Neuron (in vitro differentiated cells): ENCODE results near the gene CHEK2.
A peak's percentile ranks its signal among the peaks of the same experiment; 100 is the strongest.
"Not testable (repeated sequence)": the region's sequence is repeated elsewhere in the genome, so short reads cannot be mapped to it uniquely, and the experiment has no call there.

Source experiments
- H2AFZ ChIP-seq: one replicate; pipeline ENCODE4 v1.6.1; 2013; ENCODE audit warnings: low read depth, mild to moderate bottlenecking, inconsistent platforms, low read length, moderate library complexity
- H3K27me3 ChIP-seq: one replicate; pipeline ENCODE4 v1.6.1; 2013; ENCODE audit warnings: low read length; ENCODE audit not compliant: insufficient read depth
- H3K36me3 ChIP-seq: one replicate; pipeline ENCODE4 v1.6.1; 2013; ENCODE audit warnings: low read length; ENCODE audit not compliant: insufficient read depth
- H3K4me1 ChIP-seq: one replicate; pipeline ENCODE4 v1.6.1; 2013; ENCODE audit warnings: low read length; ENCODE audit not compliant: insufficient read depth
- H3K4me3 ChIP-seq: 2 replicates; pipeline ENCODE4 v1.5.1; 2013; ENCODE audit warnings: mild to moderate bottlenecking, low read length, moderate library complexity
- H3K9me3 ChIP-seq: one replicate; pipeline ENCODE4 v1.6.1; 2013; ENCODE audit warnings: low read length

Gene CHEK2

GRCh38 chr22:28768701-28769393, 27.2 kb upstream of the CHEK2 start:
- Histone ChIP-seq H3K9me3 (no peaks in the 10 kb centered on the region), H2AFZ (no peak overlapping the region), H3K4me3 (no peak overlapping the region), H3K27me3 (no peaks in the 10 kb centered on the region), H3K4me1 (peaks cover 5% of the 10 kb centered on the region), H3K36me3 (no peaks in the 10 kb centered on the region)

- Histone ChIP-seq H3K36me3 (no peaks in the 10 kb centered on the region), H2AFZ (no peak overlapping the region), H3K4me1 (no peaks in the 10 kb centered on the region), H3K27me3 (no peaks in the 10 kb centered on the region), H3K9me3 (no peaks in the 10 kb centered on the region), H3K4me3 (no peak overlapping the region)
These were observed 25.0 kb upstream of the CHEK2 start for GRCh38 chr22:28766628-28767027.

- H3K36me3 ChIP-seq, H3K27me3 ChIP-seq, H3K4me3 ChIP-seq, H2AFZ ChIP-seq, H3K9me3 ChIP-seq, H3K4me1 ChIP-seq: not testable (repeated sequence)
These were observed 20.4 kb upstream of the CHEK2 start for GRCh38 chr22:28762000-28762399.

GRCh38 chr22:28761449-28761755, 19.8 kb upstream of the CHEK2 start:
- no peaks in the 10 kb centered on the region for H3K36me3 ChIP-seq
- no peak overlapping the region for H3K4me3 ChIP-seq
- H3K4me1 ChIP-seq, result no peaks in the 10 kb centered on the region
- no peak overlapping the region for H2AFZ ChIP-seq
- peaks cover 4% of the 10 kb centered on the region for H3K9me3 ChIP-seq
- no peaks in the 10 kb centered on the region for H3K27me3 ChIP-seq

- Histone ChIP-seq H2AFZ (no peak overlapping the region), H3K27me3 (no peaks in the 10 kb centered on the region), H3K9me3 (peaks cover 4% of the 10 kb centered on the region), H3K4me3 (no peak overlapping the region), H3K4me1 (no peaks in the 10 kb centered on the region), H3K36me3 (no peaks in the 10 kb centered on the region)
These were observed 18.4 kb upstream of the CHEK2 start for GRCh38 chr22:28759861-28760560.

- not testable (repeated sequence) for H3K4me1 ChIP-seq, H3K9me3 ChIP-seq, H3K4me3 ChIP-seq, H3K27me3 ChIP-seq, H2AFZ ChIP-seq
- H3K36me3 ChIP-seq, result peaks cover 19% of the 10 kb centered on the region
These were observed 12.9 kb upstream of the CHEK2 start for GRCh38 chr22:28754512-28754911.

- Histone ChIP-seq H3K36me3 (peaks cover 49% of the 10 kb centered on the region), H3K4me3 (no peak overlapping the region), H3K4me1 (no peaks in the 10 kb centered on the region), H2AFZ (no peak overlapping the region), H3K27me3 (no peaks in the 10 kb centered on the region), H3K9me3 (no peaks in the 10 kb centered on the region)
These were observed 8.9 kb upstream of the CHEK2 start for GRCh38 chr22:28750471-28750881.

GRCh38 chr22:28743852-28744251, 2.2 kb upstream of the CHEK2 start:
- peaks cover 39% of the 10 kb centered on the region for H3K36me3 ChIP-seq
- peaks cover 12% of the 10 kb centered on the region for H3K4me1 ChIP-seq
- no peak overlapping the region for H3K4me3 ChIP-seq
- no peaks in the 10 kb centered on the region for H3K27me3 ChIP-seq
- no peak overlapping the region for H2AFZ ChIP-seq
- H3K9me3 ChIP-seq, result no peaks in the 10 kb centered on the region

- Histone ChIP-seq H3K36me3 (peaks cover 31% of the 10 kb centered on the region), H3K4me3 (peak overlapping the region; percentile 65), H2AFZ (peak overlapping the region; percentile 68), H3K9me3 (no peaks in the 10 kb centered on the region), H3K4me1 (peaks cover 12% of the 10 kb centered on the region), H3K27me3 (no peaks in the 10 kb centered on the region)
These were observed 942 bp upstream of the CHEK2 start for GRCh38 chr22:28742562-28742962.

GRCh38 chr22:28741200-28741784, 328 bp downstream of the CHEK2 start:
- peaks cover 12% of the 10 kb centered on the region for H3K4me1 ChIP-seq
- peak overlapping the region; percentile 68 for H2AFZ ChIP-seq
- H3K9me3 ChIP-seq, result no peaks in the 10 kb centered on the region
- no peaks in the 10 kb centered on the region for H3K27me3 ChIP-seq
- H3K4me3 ChIP-seq, result peak overlapping the region; percentile 65
- H3K36me3 ChIP-seq, result peaks cover 20% of the 10 kb centered on the region

GRCh38 chr22:28738876-28739275, 2.7 kb downstream of the CHEK2 start:
- H3K4me3 ChIP-seq, H3K36me3 ChIP-seq, H3K27me3 ChIP-seq, H3K9me3 ChIP-seq, H2AFZ ChIP-seq: not testable (repeated sequence)
- peaks cover 11% of the 10 kb centered on the region for H3K4me1 ChIP-seq

- no peaks in the 10 kb centered on the region for H3K9me3 ChIP-seq
- H3K36me3 ChIP-seq, result peaks cover 8% of the 10 kb centered on the region
- no peak overlapping the region for H3K4me3 ChIP-seq
- peaks cover under 1% of the 10 kb centered on the region for H3K4me1 ChIP-seq
- H3K27me3 ChIP-seq, result no peaks in the 10 kb centered on the region
- H2AFZ ChIP-seq, result no peak overlapping the region
These were observed 3.9 kb downstream of the CHEK2 start for GRCh38 chr22:28737701-28738100.

GRCh38 chr22:28736301-28737155, 5.1 kb downstream of the CHEK2 start:
- peaks cover 12% of the 10 kb centered on the region for H3K36me3 ChIP-seq
- H2AFZ ChIP-seq, result no peak overlapping the region
- no peaks in the 10 kb centered on the region for H3K9me3 ChIP-seq
- H3K27me3 ChIP-seq, result no peaks in the 10 kb centered on the region
- H3K4me1 ChIP-seq, result no peaks in the 10 kb centered on the region
- H3K4me3 ChIP-seq, result no peak overlapping the region
